Mammary epithelial cell (primary cell): ENCODE data around the gene FAIM.
"Not testable (repeated sequence)": the region's sequence is repeated elsewhere in the genome, so short reads cannot be mapped to it uniquely, and the experiment has no call there.

ENCODE experiments used
- EZH2 ChIP-seq: IDR thresholded peaks from 2 replicates; pipeline ENCODE4 v1.6.1; 2012; ENCODE audit warnings: low read length, inconsistent platforms, borderline replicate concordance
- TF ChIP-seq, protein P1 (sequence below), 2 donors: IDR thresholded peaks in 1 of 2; conservative IDR thresholded peaks in 1 of 2; 2 replicates each; pipeline ENCODE4 v1.5.1; 2011 to 2012; ENCODE audit warnings: inconsistent platforms in 2 of 2, low read length in 2 of 2, mild to moderate bottlenecking in 2 of 2, control low read depth in 1 of 2, low read depth in 1 of 2; ENCODE audit not compliant: insufficient read depth in 1 of 2; ENCODE audit errors: extremely low read depth in 1 of 2

DNA sequence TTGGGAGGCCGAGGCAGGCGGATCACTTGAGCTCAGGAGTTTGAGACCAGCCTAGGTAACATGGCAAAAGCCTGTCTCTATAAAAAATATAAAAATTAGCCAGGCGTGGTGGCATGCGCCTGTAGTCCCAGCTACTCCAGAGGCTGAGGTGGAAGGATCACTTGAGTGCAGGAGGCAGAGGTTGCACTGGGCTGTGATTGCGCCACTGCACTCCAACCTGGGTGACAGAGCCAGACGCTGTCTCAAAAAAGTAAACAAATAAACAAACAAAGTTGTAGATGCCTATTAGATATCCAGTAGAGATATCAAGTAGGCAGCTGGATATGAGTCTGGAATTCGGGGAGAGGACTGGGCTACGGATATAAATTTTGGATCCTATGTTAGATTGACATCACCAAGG lies 38.9 kb upstream of the FAIM start:
- TF ChIP-seq, protein P1, sequence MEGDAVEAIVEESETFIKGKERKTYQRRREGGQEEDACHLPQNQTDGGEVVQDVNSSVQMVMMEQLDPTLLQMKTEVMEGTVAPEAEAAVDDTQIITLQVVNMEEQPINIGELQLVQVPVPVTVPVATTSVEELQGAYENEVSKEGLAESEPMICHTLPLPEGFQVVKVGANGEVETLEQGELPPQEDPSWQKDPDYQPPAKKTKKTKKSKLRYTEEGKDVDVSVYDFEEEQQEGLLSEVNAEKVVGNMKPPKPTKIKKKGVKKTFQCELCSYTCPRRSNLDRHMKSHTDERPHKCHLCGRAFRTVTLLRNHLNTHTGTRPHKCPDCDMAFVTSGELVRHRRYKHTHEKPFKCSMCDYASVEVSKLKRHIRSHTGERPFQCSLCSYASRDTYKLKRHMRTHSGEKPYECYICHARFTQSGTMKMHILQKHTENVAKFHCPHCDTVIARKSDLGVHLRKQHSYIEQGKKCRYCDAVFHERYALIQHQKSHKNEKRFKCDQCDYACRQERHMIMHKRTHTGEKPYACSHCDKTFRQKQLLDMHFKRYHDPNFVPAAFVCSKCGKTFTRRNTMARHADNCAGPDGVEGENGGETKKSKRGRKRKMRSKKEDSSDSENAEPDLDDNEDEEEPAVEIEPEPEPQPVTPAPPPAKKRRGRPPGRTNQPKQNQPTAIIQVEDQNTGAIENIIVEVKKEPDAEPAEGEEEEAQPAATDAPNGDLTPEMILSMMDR (conservative IDR thresholded peaks at IDR 0.05 in 1 of 2, IDR thresholded peaks at IDR 0.05 in 1 of 2; ENCODE audit: extremely low read depth in 1 of 2, insufficient read depth in 1 of 2, low read depth in 1 of 2, low read length in 2 of 2), result not testable (repeated sequence)
- not testable (repeated sequence) for TF ChIP-seq EZH2
